AG09309 (cell line): ENCODE data around the gene QRSL1.

Experiments used
- DNase-seq: peaks from one replicate; pipeline ENCODE4 v3.0.0-alpha.2; 2010; ENCODE audit warnings: low read depth
- H3K4me3 ChIP-seq: 2 replicates; pipeline ENCODE4 v1.5.1; 2011; ENCODE audit warnings: mild to moderate bottlenecking, low read depth, low read length, moderate library complexity; ENCODE audit not compliant: control insufficient read depth
- TF ChIP-seq, protein P1 (sequence below): IDR thresholded peaks from 2 replicates; pipeline ENCODE4 v1.5.1; 2011; ENCODE audit warnings: mild to moderate bottlenecking, low read depth, low read length, inconsistent platforms; ENCODE audit not compliant: insufficient read depth, control insufficient read depth; ENCODE audit errors: missing control alignments

The QRSL1 gene

DNA sequence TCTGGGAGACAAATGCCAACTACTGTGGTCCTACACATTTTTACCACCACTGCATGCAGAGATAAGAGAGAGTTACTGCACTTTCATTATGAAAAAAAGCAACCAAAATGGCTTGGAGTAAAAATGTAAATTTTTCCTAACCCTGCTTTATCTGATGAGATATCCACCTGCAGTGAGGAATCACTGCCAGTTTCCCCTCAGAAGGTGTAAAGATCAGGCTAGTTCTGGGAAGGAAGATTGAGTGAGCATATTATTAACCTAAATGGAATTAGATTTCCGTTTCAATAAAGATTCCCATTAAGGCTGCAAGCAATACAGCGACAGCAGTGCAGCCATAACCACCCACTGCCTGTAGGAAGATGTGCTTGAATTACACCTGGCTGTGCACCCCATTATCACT, 84.9 kb downstream of the QRSL1 start:
- no peak overlapping the region for H3K4me3 ChIP-seq
- DNase-seq, result no peak
- TF ChIP-seq, protein P1, sequence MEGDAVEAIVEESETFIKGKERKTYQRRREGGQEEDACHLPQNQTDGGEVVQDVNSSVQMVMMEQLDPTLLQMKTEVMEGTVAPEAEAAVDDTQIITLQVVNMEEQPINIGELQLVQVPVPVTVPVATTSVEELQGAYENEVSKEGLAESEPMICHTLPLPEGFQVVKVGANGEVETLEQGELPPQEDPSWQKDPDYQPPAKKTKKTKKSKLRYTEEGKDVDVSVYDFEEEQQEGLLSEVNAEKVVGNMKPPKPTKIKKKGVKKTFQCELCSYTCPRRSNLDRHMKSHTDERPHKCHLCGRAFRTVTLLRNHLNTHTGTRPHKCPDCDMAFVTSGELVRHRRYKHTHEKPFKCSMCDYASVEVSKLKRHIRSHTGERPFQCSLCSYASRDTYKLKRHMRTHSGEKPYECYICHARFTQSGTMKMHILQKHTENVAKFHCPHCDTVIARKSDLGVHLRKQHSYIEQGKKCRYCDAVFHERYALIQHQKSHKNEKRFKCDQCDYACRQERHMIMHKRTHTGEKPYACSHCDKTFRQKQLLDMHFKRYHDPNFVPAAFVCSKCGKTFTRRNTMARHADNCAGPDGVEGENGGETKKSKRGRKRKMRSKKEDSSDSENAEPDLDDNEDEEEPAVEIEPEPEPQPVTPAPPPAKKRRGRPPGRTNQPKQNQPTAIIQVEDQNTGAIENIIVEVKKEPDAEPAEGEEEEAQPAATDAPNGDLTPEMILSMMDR, result no peak

DNA sequence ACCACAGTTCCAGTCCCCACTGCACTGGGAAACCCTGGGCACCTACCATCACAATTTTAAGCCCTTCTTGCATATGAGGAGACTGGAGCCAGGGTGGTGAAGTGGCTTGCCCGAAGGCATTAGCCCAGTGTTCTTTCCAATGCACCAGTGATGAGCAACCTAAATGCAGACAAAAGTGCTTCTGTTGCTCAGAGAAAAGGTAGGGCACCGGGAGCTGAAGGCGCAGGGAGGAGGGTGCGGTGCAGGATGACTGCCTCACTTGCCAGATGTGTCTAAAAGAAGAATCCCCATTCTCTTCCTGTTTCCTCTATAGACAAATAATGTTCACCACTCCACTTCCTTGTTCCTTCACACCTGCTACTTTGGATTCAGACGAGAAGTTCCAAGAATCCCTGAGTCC, 86.5 kb downstream of the QRSL1 start:
- H3K4me3 ChIP-seq, result no peak overlapping the region
- DNase-seq, result no peak
- TF ChIP-seq, protein P1, result no peak

DNA sequence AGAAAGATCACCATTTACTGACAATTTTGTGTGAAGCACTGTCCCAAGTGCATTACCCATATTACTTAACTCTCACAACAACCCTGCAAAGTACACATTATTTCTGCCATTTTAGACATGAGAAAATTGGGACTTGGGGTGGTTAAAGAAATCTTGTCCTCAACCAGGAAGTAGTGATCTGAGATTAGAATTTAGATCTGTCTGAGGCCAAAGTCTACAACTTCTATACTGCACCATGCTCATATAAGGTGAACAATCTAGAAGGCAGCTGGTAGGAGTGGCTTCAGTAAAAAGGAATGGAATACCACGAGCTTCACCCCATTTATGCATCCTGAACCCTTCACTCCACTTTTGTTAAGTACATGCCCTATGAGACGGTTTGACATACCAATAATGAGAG, 87.6 kb downstream of the QRSL1 start:
- DNase-seq, result no peak
- TF ChIP-seq, protein P1, result no peak
- no peak overlapping the region for H3K4me3 ChIP-seq
